ENCODE measurements around the gene CPEB1. TPM values are rescaled to one million over a fixed set of nuclear protein-coding genes. Genes with fewer than 3 reads are reported as not detected.

The CPEB1 gene
- total and polyA plus RNA-seq, 2 of the 13 experiments (the other 11 are each of a cell fraction or from before 2014, with no cell fraction given): 0.03 to 0.07 TPM

GRCh38 chr15:82585072-82585471 is 62.1 kb downstream of the CPEB1 start:
- no peak for FAIRE-seq
- H3K9ac ChIP-seq (ENCODE audit: insufficient read depth, low read depth, low read length): no peak overlapping the region
- H3K79me2 ChIP-seq (ENCODE audit: insufficient read depth, low read length): no peaks in the 10 kb centered on the region
- DNase-seq (ENCODE audit: low spot score): no peak
- no peak overlapping the region for H3K4me3 ChIP-seq (replicated peaks in 1 of 3; ENCODE audit: insufficient read depth in 1 of 3, low read depth in 2 of 3, low read length in 3 of 3)
- no peaks in the 10 kb centered on the region for H3K4me1 ChIP-seq (ENCODE audit: insufficient read depth, low read length)
- ChIA-PET CTCF (ENCODE audit: low intra/inter-chr PET ratio, low total read pairs) (no interaction called here), POLR2A (no interaction called here)
- peaks cover 0 to 25% of the 10 kb centered on the region in 2 experiments; a peak in 2 of 5 replicates for H3K27me3 ChIP-seq (ENCODE audit: control insufficient read depth in 1 of 2, insufficient read depth in 2 of 2, low read length in 2 of 2)
- H3K4me2 ChIP-seq (ENCODE audit: low read depth, low read length): no peak overlapping the region
- TF ChIP-seq ARNT (IDR thresholded peaks at IDR 0.05) (no peak), PHF20 (CRISPR knock-in tag; IDR thresholded peaks at IDR 0.05) (no peak), SALL2 (CRISPR knock-in tag; IDR thresholded peaks at IDR 0.05) (no peak), ARID2 (CRISPR knock-in tag; IDR thresholded peaks at IDR 0.05; ENCODE audit: borderline replicate concordance) (no peak), CERS6 (CRISPR knock-in tag; IDR thresholded peaks at IDR 0.05) (no peak), MLXIP (CRISPR knock-in tag; IDR thresholded peaks at IDR 0.05; ENCODE audit: borderline replicate concordance) (no peak), REST (IDR thresholded peaks at IDR 0.05; ENCODE audit: borderline replicate concordance in 1 of 2, low read depth in 1 of 2, low read length in 2 of 2) (no peak), SP5 (CRISPR knock-in tag; IDR thresholded peaks at IDR 0.05; ENCODE audit: borderline replicate concordance, low read depth) (no peak)
- TF ChIP-seq, protein P1, sequence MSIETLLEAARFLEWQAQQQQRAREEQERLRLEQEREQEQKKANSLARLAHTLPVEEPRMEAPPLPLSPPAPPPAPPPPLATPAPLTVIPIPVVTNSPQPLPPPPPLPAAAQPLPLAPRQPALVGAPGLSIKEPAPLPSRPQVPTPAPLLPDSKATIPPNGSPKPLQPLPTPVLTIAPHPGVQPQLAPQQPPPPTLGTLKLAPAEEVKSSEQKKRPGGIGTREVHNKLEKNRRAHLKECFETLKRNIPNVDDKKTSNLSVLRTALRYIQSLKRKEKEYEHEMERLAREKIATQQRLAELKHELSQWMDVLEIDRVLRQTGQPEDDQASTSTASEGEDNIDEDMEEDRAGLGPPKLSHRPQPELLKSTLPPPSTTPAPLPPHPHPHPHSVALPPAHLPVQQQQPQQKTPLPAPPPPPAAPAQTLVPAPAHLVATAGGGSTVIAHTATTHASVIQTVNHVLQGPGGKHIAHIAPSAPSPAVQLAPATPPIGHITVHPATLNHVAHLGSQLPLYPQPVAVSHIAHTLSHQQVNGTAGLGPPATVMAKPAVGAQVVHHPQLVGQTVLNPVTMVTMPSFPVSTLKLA (IDR thresholded peaks at IDR 0.05): no peak
- no peaks in the 10 kb centered on the region for H3K36me3 ChIP-seq (replicated peaks in 1 of 2; ENCODE audit: control insufficient read depth in 1 of 2, insufficient read depth in 2 of 2, low read length in 2 of 2)
- intact Hi-C loops (cut with micrococcal nuclease; ENCODE audit: unreplicated experiment): no loop called here
- H4K20me1 ChIP-seq (ENCODE audit: insufficient read depth, low read length): no peaks in the 10 kb centered on the region
- no peak overlapping the region for H3K27ac ChIP-seq (ENCODE audit: extremely low read length, insufficient read depth, low read length)
- WGBS (ENCODE audit: low lambda C conversion rate): 32% methylated on average over 3 of the region's 3 CpGs
- BruUV-seq (replicated peaks): no TSS peak
- H2AFZ ChIP-seq (ENCODE audit: low read length): no peak overlapping the region
- H3K9me3 ChIP-seq (ENCODE audit: low read length): no peaks in the 10 kb centered on the region
- no peak for ATAC-seq
- in situ Hi-C loops (cut with HindIII; ENCODE audit: extremely low pct_ligation_motif_present, low pct_unique_long_range_greater_than_20kb): no loop called here

Data from HepG2 (cell line).